ENCODE data around the gene RD3L. TPM values are rescaled to one million over a fixed set of nuclear protein-coding genes. Genes with fewer than 3 reads are reported as not detected.
"Not testable (repeated sequence)": the region's sequence is repeated elsewhere in the genome, so short reads cannot be mapped to it uniquely, and the experiment has no call there.

RD3L gene
- not detected for total RNA-seq

- DNase-seq, result no peak
These were observed at the start of gene RD3L for GRCh38 chr14:103941973-103942736. Gene RD3L, minus strand, starts transcription at chr14:103942529. Its CDS starts 834 bp downstream, at chr14:103941695.

GRCh38 chr14:103989964-103990363 is 47.6 kb upstream of the RD3L start:
- DNase-seq, result no peak

- DNase-seq, result no peak
These were observed 46.7 kb upstream of the RD3L start for GRCh38 chr14:103989034-103989433.

- DNase-seq, result no peak
These were observed 41.9 kb upstream of the RD3L start for GRCh38 chr14:103984196-103984595.

- not testable (repeated sequence) for DNase-seq
These were observed 38.4 kb upstream of the RD3L start for GRCh38 chr14:103980623-103981238.

- no peak for DNase-seq
These were observed 32.2 kb upstream of the RD3L start for GRCh38 chr14:103974575-103974974.

GRCh38 chr14:103973354-103973753 is 31.0 kb upstream of the RD3L start:
- no peak for DNase-seq

- no peak for DNase-seq
These were observed 27.6 kb upstream of the RD3L start for GRCh38 chr14:103969961-103970360.

- no peak for DNase-seq
These were observed 24.3 kb upstream of the RD3L start for GRCh38 chr14:103966631-103967030.

GRCh38 chr14:103961928-103962578 is 19.7 kb upstream of the RD3L start:
- DNase-seq, result no peak

- DNase-seq, result no peak
These were observed 18.2 kb upstream of the RD3L start for GRCh38 chr14:103960457-103961055.

- DNase-seq, result no peak
These were observed 6.9 kb upstream of the RD3L start for GRCh38 chr14:103949131-103949790.

GRCh38 chr14:103948442-103948841 is 6.1 kb upstream of the RD3L start:
- DNase-seq, result no peak

GRCh38 chr14:103946975-103947374 is 4.6 kb upstream of the RD3L start:
- DNase-seq, result no peak

GRCh38 chr14:103943673-103944072 is 1.3 kb upstream of the RD3L start:
- DNase-seq, result no peak

- no peak for DNase-seq
These were observed 867 bp downstream of the RD3L start for GRCh38 chr14:103941462-103941861.

- DNase-seq, result no peak
These were observed 7.2 kb downstream of the RD3L start for GRCh38 chr14:103935102-103935501.

- DNase-seq, result no peak
These were observed 9.4 kb downstream of the RD3L start for GRCh38 chr14:103932791-103933490.

GRCh38 chr14:103931422-103931821 is 10.9 kb downstream of the RD3L start:
- DNase-seq, result no peak

GRCh38 chr14:103930051-103930604 is 12.2 kb downstream of the RD3L start:
- no peak for DNase-seq
